ENCODE measurements around the gene MACROD2.
A peak's percentile ranks its signal among the peaks of the same experiment; 100 is the strongest.

Gene MACROD2

GRCh38 chr20:14600527-14600926, 605.2 kb downstream of the MACROD2 start:
- no peak for DNase-seq (ENCODE audit: low read depth)
- TF ChIP-seq CTCF (conservative IDR thresholded peaks at IDR 0.05; ENCODE audit: control insufficient read depth, insufficient read depth, low read depth, low read length), result no peak
- H3K4me3 ChIP-seq (ENCODE audit: control insufficient read depth, low read depth, low read length), result no peak overlapping the region

DNA sequence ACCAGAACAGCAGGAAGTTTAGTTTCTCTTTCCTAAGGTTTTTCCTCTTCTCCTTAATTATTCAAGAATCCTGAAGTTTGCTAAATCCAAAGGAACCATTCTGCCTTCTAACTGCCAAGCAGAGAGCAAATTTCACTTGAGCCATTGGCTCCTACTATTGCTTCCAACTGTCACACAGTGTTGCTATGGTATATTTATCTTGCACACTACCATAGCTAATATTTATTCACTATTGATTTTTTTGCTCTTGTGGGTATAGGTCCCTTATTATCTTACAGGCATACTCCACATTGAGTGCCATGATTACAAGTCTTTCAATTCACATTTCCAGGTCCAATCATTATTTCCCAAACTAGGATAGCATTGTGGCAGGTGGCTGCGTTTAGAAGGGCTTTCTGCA, 608.8 kb downstream of the MACROD2 start:
- no peak for DNase-seq (ENCODE audit: low read depth)
- TF ChIP-seq CTCF (conservative IDR thresholded peaks at IDR 0.05; ENCODE audit: control insufficient read depth, insufficient read depth, low read depth, low read length), result no peak
- no peak overlapping the region for H3K4me3 ChIP-seq (ENCODE audit: control insufficient read depth, low read depth, low read length)

- H3K4me3 ChIP-seq (ENCODE audit: control insufficient read depth, low read depth, low read length), result no peak overlapping the region
- no peak for TF ChIP-seq CTCF (conservative IDR thresholded peaks at IDR 0.05; ENCODE audit: control insufficient read depth, insufficient read depth, low read depth, low read length)
- no peak for DNase-seq (ENCODE audit: low read depth)
Measured at GRCh38 chr20:14609328-14610221, 614.3 kb downstream of the MACROD2 start.

- DNase-seq (ENCODE audit: low read depth), result no peak
- no peak for TF ChIP-seq CTCF (conservative IDR thresholded peaks at IDR 0.05; ENCODE audit: control insufficient read depth, insufficient read depth, low read depth, low read length)
- no peak overlapping the region for H3K4me3 ChIP-seq (ENCODE audit: control insufficient read depth, low read depth, low read length)
Measured at GRCh38 chr20:14611479-14611878, 616.2 kb downstream of the MACROD2 start.

DNA sequence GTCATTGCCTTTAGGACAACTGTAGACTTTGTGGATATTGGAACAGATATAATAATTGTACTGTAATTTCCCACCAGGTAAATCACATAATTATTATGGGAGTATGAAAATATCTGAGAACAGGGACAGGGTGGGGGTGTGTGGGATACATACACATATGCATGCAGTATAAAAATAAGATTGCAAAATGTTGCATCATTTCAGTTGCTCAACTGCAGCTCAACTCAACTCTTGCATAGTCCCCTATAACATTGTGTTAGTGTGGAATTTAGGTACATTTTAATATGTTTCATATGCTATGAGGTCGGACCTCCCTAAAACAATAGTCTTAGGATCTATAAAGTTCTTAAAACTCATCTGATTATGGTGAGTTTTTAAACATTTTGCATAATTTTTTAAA, 617.1 kb downstream of the MACROD2 start:
- no peak for TF ChIP-seq CTCF (conservative IDR thresholded peaks at IDR 0.05; ENCODE audit: control insufficient read depth, insufficient read depth, low read depth, low read length)
- no peak overlapping the region for H3K4me3 ChIP-seq (ENCODE audit: control insufficient read depth, low read depth, low read length)
- peak; percentile 57 for DNase-seq (ENCODE audit: low read depth)

- no peak for TF ChIP-seq CTCF (conservative IDR thresholded peaks at IDR 0.05; ENCODE audit: control insufficient read depth, insufficient read depth, low read depth, low read length)
- no peak for DNase-seq (ENCODE audit: low read depth)
- no peak overlapping the region for H3K4me3 ChIP-seq (ENCODE audit: control insufficient read depth, low read depth, low read length)
Measured at GRCh38 chr20:14616003-14616402, 620.7 kb downstream of the MACROD2 start.
